ENCODE measurements around the gene BCS1L. TPM values are rescaled to one million over a fixed set of nuclear protein-coding genes. Genes with fewer than 3 reads are reported as not detected.

The BCS1L gene
- total and polyA plus RNA-seq, 7 experiments from 2014 or later: 15.5 to 62.0 (median 27.6) TPM

- Histone ChIP-seq H3K4me3 (ENCODE audit: low read length) (no peak overlapping the region), H3K36me3 (ENCODE audit: control insufficient read depth in 2 of 3, insufficient read depth in 3 of 3, low read length in 3 of 3) (no peaks in the 10 kb centered on the region), H3K27me3 (ENCODE audit: control insufficient read depth in 2 of 2, insufficient read depth in 2 of 2, low read length in 2 of 2) (no peaks in the 10 kb centered on the region), H3K9me3 (ENCODE audit: control insufficient read depth in 2 of 3, low read length in 3 of 3) (no peaks in the 10 kb centered on the region), H3K4me1 (ENCODE audit: control insufficient read depth in 2 of 2, insufficient read depth in 2 of 2, low read length in 2 of 2) (peaks cover 8% of the 10 kb centered on the region in 2 donors), H3K27ac (ENCODE audit: low read depth, low read length) (no peak overlapping the region)
- peak overlapping the region in 6 of 10 donors; percentile 8 to 97 (median 70) for H3K4me3 Mint-ChIP-seq
- ChIA-PET POLR2A (interaction anchor here (0.6 to 2.8 kb wide), 3 partner anchors 10 to 50 kb away, joined by 4 to 11 read pairs (median 7); partner anchors contain the start of genes BCS1L, RNF25, STK36 and ZNF142), CTCF (interaction anchor here (0.8 to 1.7 kb wide), 4 partner anchors 12 to 187 kb away, joined by 3 to 8 read pairs (median 6); partner anchors contain the start of genes BCS1L, RNF25, STK36 and ZNF142)
- peaks cover 0 to 3% (median 0%) of the 10 kb centered on the region in 11 donors for H3K9me3 Mint-ChIP-seq
- H3K27me3 Mint-ChIP-seq: peaks cover 0 to 9% (median 0%) of the 10 kb centered on the region in 5 donors
- DNase-seq (no peak), ATAC-seq (no peak)
- intact Hi-C loops (cut with micrococcal nuclease): loop anchor here (1.0 to 5.0 kb wide), 28 partner anchors 19 to 887 kb away; partner anchors contain the start of genes AAMP (in 2 of the 2), ARPC2 (in 2 of the 2), BCS1L (in 2 of the 2) and CNOT9 (in 2 of the 2)
- H3K36me3 Mint-ChIP-seq: peaks cover 0 to 4% (median 0%) of the 10 kb centered on the region in 5 donors
- H3K27ac Mint-ChIP-seq: peak overlapping the region in 2 of 9 donors; percentile 82 to 92
- peaks cover 17 to 31% (median 19%) of the 10 kb centered on the region in 7 donors for H3K4me1 Mint-ChIP-seq
These were observed 50.4 kb downstream of the BCS1L start for GRCh38 chr2:218709908-218710307.

DNA sequence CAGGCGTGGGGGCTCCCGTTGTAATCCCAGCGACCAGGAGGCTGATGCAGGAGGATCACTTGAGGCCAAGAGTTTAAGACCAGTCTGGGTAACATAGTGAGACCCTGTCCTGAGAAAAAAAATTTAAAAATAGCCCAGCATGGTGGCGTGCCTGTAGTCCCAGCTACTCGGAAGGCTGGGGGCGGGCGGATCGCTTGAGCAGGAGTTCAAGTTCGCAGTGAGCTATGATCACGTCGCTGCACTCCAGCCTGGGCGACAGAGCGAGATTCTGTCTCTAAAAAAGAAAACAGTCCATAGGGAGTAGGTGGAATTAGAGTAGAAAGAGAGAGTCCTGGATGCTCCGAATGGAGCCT lies 50.8 kb downstream of the BCS1L start:
- Mint-ChIP-seq H3K36me3 (peaks cover 0 to 4% (median 0%) of the 10 kb centered on the region in 5 donors), H3K9me3 (peaks cover 0 to 3% (median 0%) of the 10 kb centered on the region in 11 donors), H3K27me3 (peaks cover 0 to 8% (median 0%) of the 10 kb centered on the region in 5 donors), H3K4me1 (peaks cover 17 to 31% (median 19%) of the 10 kb centered on the region in 7 donors), H3K27ac (peak overlapping the region in 6 of 9 donors; percentile 47 to 93 (median 86)), H3K4me3 (peak overlapping the region; percentile 77 to 99 (median 96))
- Histone ChIP-seq H3K4me1 (ENCODE audit: control insufficient read depth in 2 of 2, insufficient read depth in 2 of 2, low read length in 2 of 2) (peaks cover 8% of the 10 kb centered on the region in 2 donors), H3K27ac (ENCODE audit: low read depth, low read length) (no peak overlapping the region), H3K9me3 (ENCODE audit: control insufficient read depth in 2 of 3, low read length in 3 of 3) (no peaks in the 10 kb centered on the region), H3K4me3 (ENCODE audit: low read length) (no peak overlapping the region), H3K27me3 (ENCODE audit: control insufficient read depth in 2 of 2, insufficient read depth in 2 of 2, low read length in 2 of 2) (no peaks in the 10 kb centered on the region), H3K36me3 (ENCODE audit: control insufficient read depth in 2 of 3, insufficient read depth in 3 of 3, low read length in 3 of 3) (no peaks in the 10 kb centered on the region)
- intact Hi-C loops (cut with micrococcal nuclease): loop anchor here (1.0 to 5.0 kb wide), 28 partner anchors 18 to 886 kb away; partner anchors contain the start of genes AAMP (in 2 of the 2), ARPC2 (in 2 of the 2), BCS1L (in 2 of the 2) and CNOT9 (in 2 of the 2)
- ChIA-PET CTCF (interaction anchor here (0.8 to 1.7 kb wide), 4 partner anchors 12 to 187 kb away, joined by 3 to 8 read pairs (median 6); partner anchors contain the start of genes BCS1L, RNF25, STK36 and ZNF142), POLR2A (interaction anchor here (0.6 to 2.8 kb wide), 3 partner anchors 10 to 51 kb away, joined by 4 to 11 read pairs (median 7); partner anchors contain the start of genes BCS1L, RNF25, STK36 and ZNF142)
- DNase-seq (no peak), ATAC-seq (no peak)

DNA sequence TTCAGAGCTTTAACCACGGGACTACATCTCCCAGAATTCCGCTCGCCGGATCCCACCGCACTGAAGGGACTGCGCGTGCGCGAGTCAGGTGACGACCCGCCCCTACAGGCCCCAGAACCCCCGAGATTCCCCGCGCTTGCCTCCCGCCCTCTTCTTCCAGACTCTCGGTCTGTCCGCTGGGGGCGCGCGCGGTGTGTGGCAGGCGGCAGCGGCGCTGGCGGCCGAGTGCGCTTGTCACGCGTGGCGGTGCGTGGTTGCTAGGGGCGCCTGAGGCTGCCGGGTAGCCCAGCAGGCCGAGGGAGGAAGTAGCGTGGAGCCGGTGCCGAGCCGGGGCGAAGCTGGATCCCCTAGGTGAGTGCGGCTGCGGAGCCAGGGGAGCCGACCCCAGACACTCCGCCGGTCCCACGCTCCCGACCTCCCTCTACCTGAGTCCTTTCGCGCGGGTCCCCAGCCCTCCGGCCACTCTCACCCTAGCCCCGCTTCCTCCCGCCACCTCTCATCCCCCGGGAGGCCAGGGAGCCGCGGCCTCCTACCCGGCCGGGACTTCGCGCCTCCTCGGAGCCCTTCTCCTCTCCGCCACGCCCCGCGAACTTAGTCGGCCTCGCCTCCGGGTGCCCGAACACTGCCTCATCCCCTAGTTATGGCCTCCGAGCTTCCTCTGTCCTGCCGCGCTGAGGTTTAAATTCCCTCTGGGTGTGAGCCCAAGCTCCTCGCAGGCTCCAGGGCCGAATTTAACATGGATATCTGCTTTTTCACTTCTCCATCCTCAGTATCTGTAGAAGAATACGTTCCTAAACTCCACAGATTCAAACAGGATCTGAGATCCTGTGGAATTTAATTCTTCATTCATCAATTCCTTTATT lies 51.4 kb downstream of the BCS1L start, which contains the start of gene TTLL4:
Gene TTLL4 (plus strand): TSS at position 149 of the 863 bp plus-strand sequence. CDS start 26,842 bp downstream, outside the sequence.
- peaks cover 8% of the 10 kb centered on the region in 2 donors for H3K4me1 ChIP-seq (ENCODE audit: control insufficient read depth in 2 of 2, insufficient read depth in 2 of 2, low read length in 2 of 2)
- Mint-ChIP-seq H3K27me3 (peaks cover 0 to 7% (median 0%) of the 10 kb centered on the region in 5 donors), H3K36me3 (peaks cover 0 to 4% (median 2%) of the 10 kb centered on the region in 5 donors), H3K27ac (peak within 1 kb of the TSS; percentile 58 to 96 (median 90)), H3K9me3 (peaks cover 0 to 3% (median 0%) of the 10 kb centered on the region in 11 donors), H3K4me3 (peak within 1 kb of the TSS; percentile 91 to 99 (median 97)), H3K4me1 (peaks cover 17 to 31% (median 19%) of the 10 kb centered on the region in 7 donors)
- H3K9me3 ChIP-seq (ENCODE audit: control insufficient read depth in 2 of 3, low read length in 3 of 3): no peaks in the 10 kb centered on the region
- no peaks in the 10 kb centered on the region for H3K36me3 ChIP-seq (ENCODE audit: control insufficient read depth in 2 of 3, insufficient read depth in 3 of 3, low read length in 3 of 3)
- peak; percentile 98 to 99 (median 99) for DNase-seq
- peak within 1 kb of the TSS; percentile 79 for H3K4me3 ChIP-seq (ENCODE audit: low read length)
- ATAC-seq: peak; percentile 99
- CTCF ChIA-PET: interaction anchor here (0.8 to 1.7 kb wide), 5 partner anchors 11 to 186 kb away, joined by 3 to 8 read pairs (median 5); partner anchors contain the start of genes BCS1L, RNF25, STK36 and ZNF142
- POLR2A ChIA-PET: interaction anchor here (0.6 to 2.8 kb wide), 4 partner anchors 11 to 62 kb away, joined by 3 to 11 read pairs (median 6); partner anchors contain the start of genes BCS1L, RNF25, STK36 and ZNF142
- peak within 1 kb of the TSS; percentile 86 for H3K27ac ChIP-seq (ENCODE audit: low read depth, low read length)
- intact Hi-C loops (cut with micrococcal nuclease): loop anchor here (1.0 to 5.0 kb wide), 28 partner anchors 18 to 886 kb away; partner anchors contain the start of genes AAMP (in 2 of the 2), ARPC2 (in 2 of the 2), BCS1L (in 2 of the 2) and CNOT9 (in 2 of the 2)
- H3K27me3 ChIP-seq (ENCODE audit: control insufficient read depth in 2 of 2, insufficient read depth in 2 of 2, low read length in 2 of 2): no peaks in the 10 kb centered on the region

DNA sequence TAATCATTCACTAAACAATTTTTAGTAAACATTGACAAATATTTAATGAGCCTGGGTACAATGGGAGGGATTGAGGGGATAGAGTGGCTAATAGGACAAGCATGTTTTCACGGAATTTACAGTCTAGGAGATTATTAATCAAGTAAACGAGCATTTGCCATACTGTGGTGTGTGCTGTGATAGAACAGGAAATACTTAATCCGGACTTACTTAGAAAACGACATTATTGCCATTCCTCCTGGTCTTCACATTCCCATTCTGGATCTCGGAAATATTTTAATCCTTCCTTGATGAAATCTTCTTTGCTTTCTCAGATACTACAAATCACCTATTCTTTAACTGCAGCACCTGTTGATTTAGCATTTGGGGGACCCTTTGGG lies 52.1 kb downstream of the BCS1L start:
- DNase-seq: no peak
- peaks cover 17 to 31% (median 19%) of the 10 kb centered on the region in 7 donors for H3K4me1 Mint-ChIP-seq
- POLR2A ChIA-PET: interaction anchor here (1.1 kb wide), 1 partner anchor 63 kb away, joined by 3 read pairs; no protein-coding TSS in a partner anchor

More for the DNA sequence above, 52.1 kb downstream of the BCS1L start:
- Mint-ChIP-seq H3K27ac (peak overlapping the region; percentile 58 to 96 (median 90)), H3K9me3 (peaks cover 0 to 3% (median 0%) of the 10 kb centered on the region in 11 donors), H3K36me3 (peaks cover 0 to 4% (median 4%) of the 10 kb centered on the region in 5 donors), H3K27me3 (peaks cover 0 to under 1% (median 0%) of the 10 kb centered on the region in 5 donors), H3K4me3 (peak overlapping the region; percentile 91 to 99 (median 97))
- H3K36me3 ChIP-seq (ENCODE audit: control insufficient read depth in 2 of 3, insufficient read depth in 3 of 3, low read length in 3 of 3): no peaks in the 10 kb centered on the region
- ATAC-seq: no peak
- H3K9me3 ChIP-seq (ENCODE audit: control insufficient read depth in 2 of 3, low read length in 3 of 3): no peaks in the 10 kb centered on the region
- peaks cover 8% of the 10 kb centered on the region in 2 donors for H3K4me1 ChIP-seq (ENCODE audit: control insufficient read depth in 2 of 2, insufficient read depth in 2 of 2, low read length in 2 of 2)
- peak overlapping the region; percentile 86 for H3K27ac ChIP-seq (ENCODE audit: low read depth, low read length)
- peak overlapping the region; percentile 79 for H3K4me3 ChIP-seq (ENCODE audit: low read length)
- intact Hi-C loops (cut with micrococcal nuclease): loop anchor here (2.0 to 5.0 kb wide), 12 partner anchors 17 to 885 kb away; partner anchors contain the start of genes CHPF (in 1 of the 2), CNPPD1 (in 1 of the 2), GLB1L (in 1 of the 2) and GMPPA (in 1 of the 2)
- H3K27me3 ChIP-seq (ENCODE audit: control insufficient read depth in 2 of 2, insufficient read depth in 2 of 2, low read length in 2 of 2): no peaks in the 10 kb centered on the region
- CTCF ChIA-PET: interaction anchor here (1.2 kb wide), 1 partner anchor 136 kb away, joined by 3 read pairs; no protein-coding TSS in a partner anchor

Other genes with a start within 250 kb of the BCS1L start
- under 1 TPM in 3 of 5 experiments, not detected in 2; 0.12 to 0.69 (median 0.22) TPM for gene VIL1, start 240.6 kb upstream of the BCS1L start, total RNA-seq
- under 1 TPM; 0.10 to 0.15 TPM for gene VIL1, start 240.6 kb upstream of the BCS1L start, polyA plus RNA-seq
- 10 to 100 TPM; 16.6 to 36.3 (median 28.1) TPM for gene USP37, start 91.3 kb upstream of the BCS1L start, total RNA-seq
- gene USP37, start 91.3 kb upstream of the BCS1L start, polyA plus RNA-seq: 10 to 100 TPM; 10.1 to 15.1 TPM
- gene CNOT9, start 90.8 kb upstream of the BCS1L start, total RNA-seq: 10 to 100 TPM; 44.7 to 99.6 (median 53.8) TPM
- 10 to 100 TPM; 13.7 to 22.9 TPM for gene CNOT9, start 90.8 kb upstream of the BCS1L start, polyA plus RNA-seq
- 1 to 10 TPM in 2 of 5 experiments, under 1 TPM in 3; 0.45 to 1.7 (median 0.60) TPM for gene PLCD4, start 51.8 kb upstream of the BCS1L start, total RNA-seq
- gene PLCD4, start 51.8 kb upstream of the BCS1L start, polyA plus RNA-seq: under 1 TPM; 0.15 to 0.30 TPM
- gene ZNF142, start 60 bp upstream of the BCS1L start, total RNA-seq: 10 to 100 TPM; 38.7 to 49.8 (median 40.8) TPM
- 10 to 100 TPM in 1 of 2 donors, 1 to 10 TPM in 1; 6.0 to 14.3 TPM for gene ZNF142, start 60 bp upstream of the BCS1L start, polyA plus RNA-seq
- gene RNF25, start 12.3 kb downstream of the BCS1L start, total RNA-seq: 10 to 100 TPM; 12.6 to 33.4 (median 28.3) TPM
- 10 to 100 TPM; 17.4 to 29.5 TPM for gene RNF25, start 12.3 kb downstream of the BCS1L start, polyA plus RNA-seq
- 10 to 100 TPM; 18.9 to 28.1 (median 19.7) TPM for gene STK36, start 12.4 kb downstream of the BCS1L start, total RNA-seq
- 1 to 10 TPM; 2.6 to 3.6 TPM for gene STK36, start 12.4 kb downstream of the BCS1L start, polyA plus RNA-seq
- 10 to 100 TPM; 18.7 to 35.8 (median 21.2) TPM for gene TTLL4, start 51.2 kb downstream of the BCS1L start, total RNA-seq
- 1 to 10 TPM; 3.6 to 9.8 TPM for gene TTLL4, start 51.2 kb downstream of the BCS1L start, polyA plus RNA-seq
- gene CYP27A1, start 122.5 kb downstream of the BCS1L start, total RNA-seq: 10 to 100 TPM in 1 of 5 experiments, 1 to 10 TPM in 3, under 1 TPM in 1; 0.19 to 10.6 (median 3.9) TPM
- gene CYP27A1, start 122.5 kb downstream of the BCS1L start, polyA plus RNA-seq: under 1 TPM in 1 of 2 donors, not detected in 1; 0.09 TPM
- gene PRKAG3, start 172.1 kb downstream of the BCS1L start, total RNA-seq: not detected
- not detected for gene PRKAG3, start 172.1 kb downstream of the BCS1L start, polyA plus RNA-seq
- gene WNT6, start 200.1 kb downstream of the BCS1L start, total RNA-seq: under 1 TPM in 1 of 5 experiments, not detected in 4; 0.22 TPM
- under 1 TPM in 1 of 2 donors, not detected in 1; 0.11 TPM for gene WNT6, start 200.1 kb downstream of the BCS1L start, polyA plus RNA-seq
- 1 to 10 TPM in 4 of 5 experiments, under 1 TPM in 1; 0.19 to 4.2 (median 3.0) TPM for gene WNT10A, start 221.2 kb downstream of the BCS1L start, total RNA-seq
- gene WNT10A, start 221.2 kb downstream of the BCS1L start, polyA plus RNA-seq: 1 to 10 TPM in 1 of 2 donors, under 1 TPM in 1; 0.61 to 1.2 TPM